ENCODE measurements around the gene TMEM150C. TPM values are rescaled to one million over a fixed set of nuclear protein-coding genes. Genes with fewer than 3 reads are reported as not detected.
"Not testable (repeated sequence)": the region's sequence is repeated elsewhere in the genome, so short reads cannot be mapped to it uniquely, and the experiment has no call there.

TMEM150C gene
- total RNA-seq, 1 experiment from 2014 or later: 3.3 TPM

GRCh38 chr4:82553020-82553419 lies 8.8 kb downstream of the TMEM150C start:
- DNase-seq: no peak
- Histone ChIP-seq H3K27me3 (ENCODE audit: control insufficient read depth, insufficient read depth, low read length) (no peaks in the 10 kb centered on the region), H3K36me3 (replicated peaks; ENCODE audit: control insufficient read depth, insufficient read depth, low read length) (no peaks in the 10 kb centered on the region), H3K4me3 (ENCODE audit: insufficient read depth, low read depth, low read length) (no peak overlapping the region)

GRCh38 chr4:82551734-82552133 lies 10.1 kb downstream of the TMEM150C start:
- H3K27me3 ChIP-seq (ENCODE audit: control insufficient read depth, insufficient read depth, low read length): no peaks in the 10 kb centered on the region
- no peak for DNase-seq
- no peaks in the 10 kb centered on the region for H3K36me3 ChIP-seq (replicated peaks; ENCODE audit: control insufficient read depth, insufficient read depth, low read length)
- no peak overlapping the region for H3K4me3 ChIP-seq (ENCODE audit: insufficient read depth, low read depth, low read length)

- H3K27me3 ChIP-seq (ENCODE audit: control insufficient read depth, insufficient read depth, low read length); DNase-seq; H3K36me3 ChIP-seq (replicated peaks; ENCODE audit: control insufficient read depth, insufficient read depth, low read length); H3K4me3 ChIP-seq (ENCODE audit: insufficient read depth, low read depth, low read length): not testable (repeated sequence)
These were observed 13.9 kb downstream of the TMEM150C start for GRCh38 chr4:82547850-82548249.

- Histone ChIP-seq H3K36me3 (replicated peaks; ENCODE audit: control insufficient read depth, insufficient read depth, low read length) (no peaks in the 10 kb centered on the region), H3K27me3 (ENCODE audit: control insufficient read depth, insufficient read depth, low read length) (no peaks in the 10 kb centered on the region), H3K4me3 (ENCODE audit: insufficient read depth, low read depth, low read length) (no peak overlapping the region)
These were observed 18.7 kb downstream of the TMEM150C start for GRCh38 chr4:82543131-82543530.

GRCh38 chr4:82542642-82543041 lies 19.1 kb downstream of the TMEM150C start:
- no peak for DNase-seq
- H3K4me3 ChIP-seq (ENCODE audit: insufficient read depth, low read depth, low read length): no peak overlapping the region
- no peaks in the 10 kb centered on the region for H3K27me3 ChIP-seq (ENCODE audit: control insufficient read depth, insufficient read depth, low read length)
- no peaks in the 10 kb centered on the region for H3K36me3 ChIP-seq (replicated peaks; ENCODE audit: control insufficient read depth, insufficient read depth, low read length)

More at GRCh38 chr4:82543131-82543530, 18.7 kb downstream of the TMEM150C start:
- no peak for DNase-seq

- Histone ChIP-seq H3K4me3 (ENCODE audit: insufficient read depth, low read depth, low read length) (no peak overlapping the region), H3K27me3 (ENCODE audit: control insufficient read depth, insufficient read depth, low read length) (no peaks in the 10 kb centered on the region), H3K36me3 (replicated peaks; ENCODE audit: control insufficient read depth, insufficient read depth, low read length) (no peaks in the 10 kb centered on the region)
- no peak for DNase-seq
These were observed 32.5 kb downstream of the TMEM150C start for GRCh38 chr4:82529322-82529721.

- peak; percentile 23 for DNase-seq
These were observed 32.9 kb downstream of the TMEM150C start for GRCh38 chr4:82528868-82529267.

GRCh38 chr4:82528074-82528473 lies 33.7 kb downstream of the TMEM150C start:
- H3K36me3 ChIP-seq (replicated peaks; ENCODE audit: control insufficient read depth, insufficient read depth, low read length): no peaks in the 10 kb centered on the region
- H3K4me3 ChIP-seq (ENCODE audit: insufficient read depth, low read depth, low read length): no peak overlapping the region
- no peaks in the 10 kb centered on the region for H3K27me3 ChIP-seq (ENCODE audit: control insufficient read depth, insufficient read depth, low read length)
- DNase-seq: no peak

More at GRCh38 chr4:82528868-82529267, 32.9 kb downstream of the TMEM150C start:
- Histone ChIP-seq H3K36me3 (replicated peaks; ENCODE audit: control insufficient read depth, insufficient read depth, low read length) (no peaks in the 10 kb centered on the region), H3K27me3 (ENCODE audit: control insufficient read depth, insufficient read depth, low read length) (no peaks in the 10 kb centered on the region), H3K4me3 (ENCODE audit: insufficient read depth, low read depth, low read length) (no peak overlapping the region)

GRCh38 chr4:82525307-82525911 lies 36.4 kb downstream of the TMEM150C start:
- no peaks in the 10 kb centered on the region for H3K36me3 ChIP-seq (replicated peaks; ENCODE audit: control insufficient read depth, insufficient read depth, low read length)
- DNase-seq: no peak
- no peak overlapping the region for H3K4me3 ChIP-seq (ENCODE audit: insufficient read depth, low read depth, low read length)
- H3K27me3 ChIP-seq (ENCODE audit: control insufficient read depth, insufficient read depth, low read length): no peaks in the 10 kb centered on the region

GRCh38 chr4:82524570-82525152 lies 37.1 kb downstream of the TMEM150C start:
- DNase-seq: peak; percentile 50
- Histone ChIP-seq H3K4me3 (ENCODE audit: insufficient read depth, low read depth, low read length) (no peak overlapping the region), H3K36me3 (replicated peaks; ENCODE audit: control insufficient read depth, insufficient read depth, low read length) (no peaks in the 10 kb centered on the region), H3K27me3 (ENCODE audit: control insufficient read depth, insufficient read depth, low read length) (no peaks in the 10 kb centered on the region)

GRCh38 chr4:82523179-82523578 lies 38.6 kb downstream of the TMEM150C start:
- no peaks in the 10 kb centered on the region for H3K36me3 ChIP-seq (replicated peaks; ENCODE audit: control insufficient read depth, insufficient read depth, low read length)
- DNase-seq: peak; percentile 29
- no peak overlapping the region for H3K4me3 ChIP-seq (ENCODE audit: insufficient read depth, low read depth, low read length)
- no peaks in the 10 kb centered on the region for H3K27me3 ChIP-seq (ENCODE audit: control insufficient read depth, insufficient read depth, low read length)

GRCh38 chr4:82522472-82522871 lies 39.3 kb downstream of the TMEM150C start:
- Histone ChIP-seq H3K4me3 (ENCODE audit: insufficient read depth, low read depth, low read length) (no peak overlapping the region), H3K27me3 (ENCODE audit: control insufficient read depth, insufficient read depth, low read length) (no peaks in the 10 kb centered on the region), H3K36me3 (replicated peaks; ENCODE audit: control insufficient read depth, insufficient read depth, low read length) (no peaks in the 10 kb centered on the region)
- DNase-seq: no peak

GRCh38 chr4:82521283-82521682 lies 40.5 kb downstream of the TMEM150C start:
- no peak for DNase-seq
- no peak overlapping the region for H3K4me3 ChIP-seq (ENCODE audit: insufficient read depth, low read depth, low read length)
- H3K27me3 ChIP-seq (ENCODE audit: control insufficient read depth, insufficient read depth, low read length): no peaks in the 10 kb centered on the region
- H3K36me3 ChIP-seq (replicated peaks; ENCODE audit: control insufficient read depth, insufficient read depth, low read length): no peaks in the 10 kb centered on the region

GRCh38 chr4:82519776-82520175 lies 42.0 kb downstream of the TMEM150C start:
- Histone ChIP-seq H3K4me3 (ENCODE audit: insufficient read depth, low read depth, low read length) (no peak overlapping the region), H3K36me3 (replicated peaks; ENCODE audit: control insufficient read depth, insufficient read depth, low read length) (no peaks in the 10 kb centered on the region), H3K27me3 (ENCODE audit: control insufficient read depth, insufficient read depth, low read length) (no peaks in the 10 kb centered on the region)
- no peak for DNase-seq

GRCh38 chr4:82519072-82519471 lies 42.7 kb downstream of the TMEM150C start:
- Histone ChIP-seq H3K4me3 (ENCODE audit: insufficient read depth, low read depth, low read length) (no peak overlapping the region), H3K36me3 (replicated peaks; ENCODE audit: control insufficient read depth, insufficient read depth, low read length) (no peaks in the 10 kb centered on the region), H3K27me3 (ENCODE audit: control insufficient read depth, insufficient read depth, low read length) (no peaks in the 10 kb centered on the region)
- no peak for DNase-seq
